ENCODE results near the gene FECH. TPM values are rescaled to one million over a fixed set of nuclear protein-coding genes. Genes with fewer than 3 reads are reported as not detected.

FECH gene
- total and polyA plus RNA-seq, 9 of the 15 experiments (the other 6 are each of a cell fraction or from before 2014, with no cell fraction given), result 19.8 to 170 (median 56.8) TPM

DNA sequence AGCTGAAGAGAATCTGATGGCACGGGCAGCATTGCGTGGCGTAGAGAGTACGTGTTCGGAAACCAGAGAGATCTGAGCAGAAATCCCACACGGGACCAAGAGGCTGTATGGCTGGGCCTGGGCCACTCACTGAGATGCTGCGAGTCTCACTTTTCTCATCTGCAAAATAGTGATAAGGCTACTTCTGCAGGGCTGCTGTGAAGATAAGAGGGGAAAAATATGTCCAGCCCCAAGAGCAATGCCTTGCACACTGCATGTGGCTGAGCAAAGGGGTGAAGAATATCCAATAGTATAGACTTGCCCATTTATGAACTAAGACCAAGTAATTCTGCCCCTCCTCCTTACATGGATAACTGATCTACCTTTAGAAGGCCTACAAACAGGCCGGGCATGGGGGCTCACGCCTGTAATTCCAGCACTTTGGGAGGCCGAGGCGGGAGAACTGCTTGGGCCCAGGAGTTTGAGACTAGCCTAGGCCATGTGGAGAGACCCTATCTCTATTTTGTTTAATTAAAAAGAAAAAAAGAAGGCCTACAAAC lies 3.1 kb downstream of the FECH start (continued):
- TF ChIP-seq, protein P1, sequence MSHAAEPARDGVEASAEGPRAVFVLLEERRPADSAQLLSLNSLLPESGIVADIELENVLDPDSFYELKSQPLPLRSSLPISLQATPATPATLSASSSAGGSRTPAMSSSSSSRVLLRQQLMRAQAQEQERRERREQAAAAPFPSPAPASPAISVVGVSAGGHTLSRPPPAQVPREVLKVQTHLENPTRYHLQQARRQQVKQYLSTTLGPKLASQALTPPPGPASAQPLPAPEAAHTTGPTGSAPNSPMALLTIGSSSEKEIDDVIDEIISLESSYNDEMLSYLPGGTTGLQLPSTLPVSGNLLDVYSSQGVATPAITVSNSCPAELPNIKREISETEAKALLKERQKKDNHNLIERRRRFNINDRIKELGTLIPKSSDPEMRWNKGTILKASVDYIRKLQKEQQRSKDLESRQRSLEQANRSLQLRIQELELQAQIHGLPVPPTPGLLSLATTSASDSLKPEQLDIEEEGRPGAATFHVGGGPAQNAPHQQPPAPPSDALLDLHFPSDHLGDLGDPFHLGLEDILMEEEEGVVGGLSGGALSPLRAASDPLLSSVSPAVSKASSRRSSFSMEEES (CRISPR knock-in tag; IDR thresholded peaks at IDR 0.05), result no peak
- TF ChIP-seq, protein P2, sequence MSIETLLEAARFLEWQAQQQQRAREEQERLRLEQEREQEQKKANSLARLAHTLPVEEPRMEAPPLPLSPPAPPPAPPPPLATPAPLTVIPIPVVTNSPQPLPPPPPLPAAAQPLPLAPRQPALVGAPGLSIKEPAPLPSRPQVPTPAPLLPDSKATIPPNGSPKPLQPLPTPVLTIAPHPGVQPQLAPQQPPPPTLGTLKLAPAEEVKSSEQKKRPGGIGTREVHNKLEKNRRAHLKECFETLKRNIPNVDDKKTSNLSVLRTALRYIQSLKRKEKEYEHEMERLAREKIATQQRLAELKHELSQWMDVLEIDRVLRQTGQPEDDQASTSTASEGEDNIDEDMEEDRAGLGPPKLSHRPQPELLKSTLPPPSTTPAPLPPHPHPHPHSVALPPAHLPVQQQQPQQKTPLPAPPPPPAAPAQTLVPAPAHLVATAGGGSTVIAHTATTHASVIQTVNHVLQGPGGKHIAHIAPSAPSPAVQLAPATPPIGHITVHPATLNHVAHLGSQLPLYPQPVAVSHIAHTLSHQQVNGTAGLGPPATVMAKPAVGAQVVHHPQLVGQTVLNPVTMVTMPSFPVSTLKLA (conservative IDR thresholded peaks at IDR 0.05), result peak; percentile 34 to 66; a peak in 2 of 4 replicates
- TF ChIP-seq JUND (IDR thresholded peaks at IDR 0.05; ENCODE audit: borderline replicate concordance, low read depth, low read length) (peak; percentile 68; the same call in 1 of the 2 replicates), JUND (tag; IDR thresholded peaks at IDR 0.05; ENCODE audit: borderline replicate concordance, low read depth, low read length) (no peak; the same call in 1 of the 3 replicates), ZNF507 (tag; conservative IDR thresholded peaks at IDR 0.05) (no peak), TEAD4 (IDR thresholded peaks at IDR 0.05; ENCODE audit: low read length) (peak; percentile 98), TEAD4 (CRISPR knock-in tag; IDR thresholded peaks at IDR 0.05; ENCODE audit: borderline replicate concordance) (no peak), ZNF584 (CRISPR knock-in tag; IDR thresholded peaks at IDR 0.05; ENCODE audit: low read depth) (no peak), ZFP30 (CRISPR knock-in tag; IDR thresholded peaks at IDR 0.05; ENCODE audit: borderline replicate concordance) (no peak), MTA2 (IDR thresholded peaks at IDR 0.05; ENCODE audit: low read depth) (peak; percentile 94), NONO (IDR thresholded peaks at IDR 0.05; ENCODE audit: low read depth in 2 of 2, low read length in 1 of 2) (no peak), SMAD1 (IDR thresholded peaks at IDR 0.05; ENCODE audit: low read depth, low read length, partially characterized antibody) (peak; percentile 30), ZNF445 (CRISPR knock-in tag; IDR thresholded peaks at IDR 0.05; ENCODE audit: low read depth) (no peak), ZKSCAN8 (CRISPR knock-in tag; IDR thresholded peaks at IDR 0.05) (no peak; the same call in none of the 2 replicates), ZNF274 (IDR thresholded peaks at IDR 0.05; ENCODE audit: borderline replicate concordance, low read depth, low read length) (no peak), SMARCB1 (IDR thresholded peaks at IDR 0.05; ENCODE audit: insufficient read length, low read depth) (no peak), SPI1 (IDR thresholded peaks at IDR 0.05; ENCODE audit: borderline replicate concordance, low read depth, low read length) (no peak), CREM (IDR thresholded peaks at IDR 0.05; ENCODE audit: low read depth) (no peak; the same call in 1 of the 2 replicates), MLLT1 (IDR thresholded peaks at IDR 0.05) (no peak), TCF7 (IDR thresholded peaks at IDR 0.05; ENCODE audit: borderline replicate concordance) (no peak)
- TF ChIP-seq, protein P3, sequence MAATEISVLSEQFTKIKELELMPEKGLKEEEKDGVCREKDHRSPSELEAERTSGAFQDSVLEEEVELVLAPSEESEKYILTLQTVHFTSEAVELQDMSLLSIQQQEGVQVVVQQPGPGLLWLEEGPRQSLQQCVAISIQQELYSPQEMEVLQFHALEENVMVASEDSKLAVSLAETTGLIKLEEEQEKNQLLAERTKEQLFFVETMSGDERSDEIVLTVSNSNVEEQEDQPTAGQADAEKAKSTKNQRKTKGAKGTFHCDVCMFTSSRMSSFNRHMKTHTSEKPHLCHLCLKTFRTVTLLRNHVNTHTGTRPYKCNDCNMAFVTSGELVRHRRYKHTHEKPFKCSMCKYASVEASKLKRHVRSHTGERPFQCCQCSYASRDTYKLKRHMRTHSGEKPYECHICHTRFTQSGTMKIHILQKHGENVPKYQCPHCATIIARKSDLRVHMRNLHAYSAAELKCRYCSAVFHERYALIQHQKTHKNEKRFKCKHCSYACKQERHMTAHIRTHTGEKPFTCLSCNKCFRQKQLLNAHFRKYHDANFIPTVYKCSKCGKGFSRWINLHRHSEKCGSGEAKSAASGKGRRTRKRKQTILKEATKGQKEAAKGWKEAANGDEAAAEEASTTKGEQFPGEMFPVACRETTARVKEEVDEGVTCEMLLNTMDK (IDR thresholded peaks at IDR 0.05; ENCODE audit: borderline replicate concordance, insufficient read depth, low read depth, low read length, poor library complexity, severe bottlenecking), result no peak
